HG03196 (cell line): ENCODE data around the gene RAMACL.
"Not testable (repeated sequence)": the region's sequence is repeated elsewhere in the genome, so short reads cannot be mapped to it uniquely, and the experiment has no call there.

Source experiments
- ATAC-seq: cut with Tn5 transposase; IDR thresholded peaks from one replicate; pipeline ENCODE4 v1.9.1; 2021; ENCODE audit not compliant: unreplicated experiment

Gene RAMACL

GRCh38 chr6:166597711-166598440 lies 11.4 kb upstream of the RAMACL start:
- no peak for ATAC-seq

DNA sequence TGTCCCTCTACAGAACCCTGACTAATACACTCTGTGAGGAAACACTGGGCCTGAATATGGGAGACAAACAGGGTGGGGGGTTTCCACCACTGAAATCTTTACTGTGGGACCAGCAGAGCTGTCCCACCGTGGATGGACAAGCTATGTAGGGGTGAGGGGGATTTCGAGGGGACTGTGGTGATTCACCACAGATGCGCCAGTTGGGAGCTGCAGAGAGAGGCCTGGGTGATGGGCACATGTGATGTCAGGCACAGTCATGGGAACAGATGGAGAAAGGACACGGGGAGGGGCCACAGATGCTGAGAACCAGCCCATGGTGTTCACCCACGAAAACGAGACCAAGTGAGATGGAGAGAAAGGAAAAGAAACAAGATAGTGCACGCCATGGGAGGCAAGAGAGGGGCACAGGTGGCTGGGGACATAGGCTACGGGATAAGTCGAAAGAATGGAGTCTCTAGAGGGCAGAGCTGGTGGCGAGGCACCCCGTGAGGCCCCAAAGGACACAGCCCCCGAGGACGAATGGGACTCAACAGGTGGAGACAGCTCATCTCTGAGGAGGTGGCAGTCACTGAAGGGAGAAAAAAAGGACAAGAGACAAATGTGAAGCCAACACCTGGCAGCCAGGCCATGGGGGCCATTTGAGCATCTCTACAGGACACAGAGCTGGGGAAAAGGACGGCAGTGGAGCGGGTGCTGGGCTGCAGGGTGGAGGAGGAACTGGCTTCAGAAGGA lies 10.5 kb upstream of the RAMACL start:
- no peak for ATAC-seq

DNA sequence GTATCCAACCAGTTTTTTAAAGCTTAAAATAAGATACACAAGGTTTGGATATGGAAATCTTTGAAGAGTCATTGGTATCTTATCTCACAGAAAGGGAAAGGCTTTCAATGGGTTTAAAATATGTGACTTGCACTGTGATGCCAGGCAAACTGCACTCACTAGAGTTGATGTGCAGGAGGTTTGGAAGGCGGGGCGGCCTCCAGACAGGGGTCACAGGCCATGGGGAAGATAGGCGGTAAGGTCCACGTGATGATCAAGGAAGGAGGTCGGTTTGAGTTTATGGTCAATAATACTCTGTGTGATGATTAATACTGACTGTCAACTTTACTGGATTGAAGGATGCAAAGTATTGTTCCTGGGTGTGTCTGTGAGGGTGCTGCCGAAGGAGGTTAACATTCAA lies 9.5 kb upstream of the RAMACL start:
- no peak for ATAC-seq

- ATAC-seq, result no peak
Measured at GRCh38 chr6:166595061-166595780, 8.7 kb upstream of the RAMACL start.

DNA sequence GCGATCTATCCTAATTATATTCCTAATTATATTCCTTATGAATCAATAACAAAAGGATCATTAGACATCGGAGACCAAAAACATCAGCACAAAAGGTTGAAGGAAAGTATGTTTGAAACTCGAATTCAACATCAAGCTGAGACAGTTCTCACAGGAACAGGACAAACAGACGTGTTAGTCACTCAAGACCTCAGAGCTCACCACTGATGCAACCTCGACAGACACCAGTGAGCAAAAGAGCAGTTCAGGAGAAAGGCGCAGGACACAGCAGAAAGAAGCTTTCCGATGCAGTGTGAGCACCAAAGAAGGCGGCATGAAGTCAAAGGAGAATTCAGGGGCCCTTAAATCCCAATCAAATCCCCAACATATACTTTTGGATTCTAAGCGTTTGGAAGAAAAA lies 6.3 kb upstream of the RAMACL start:
- no peak for ATAC-seq

DNA sequence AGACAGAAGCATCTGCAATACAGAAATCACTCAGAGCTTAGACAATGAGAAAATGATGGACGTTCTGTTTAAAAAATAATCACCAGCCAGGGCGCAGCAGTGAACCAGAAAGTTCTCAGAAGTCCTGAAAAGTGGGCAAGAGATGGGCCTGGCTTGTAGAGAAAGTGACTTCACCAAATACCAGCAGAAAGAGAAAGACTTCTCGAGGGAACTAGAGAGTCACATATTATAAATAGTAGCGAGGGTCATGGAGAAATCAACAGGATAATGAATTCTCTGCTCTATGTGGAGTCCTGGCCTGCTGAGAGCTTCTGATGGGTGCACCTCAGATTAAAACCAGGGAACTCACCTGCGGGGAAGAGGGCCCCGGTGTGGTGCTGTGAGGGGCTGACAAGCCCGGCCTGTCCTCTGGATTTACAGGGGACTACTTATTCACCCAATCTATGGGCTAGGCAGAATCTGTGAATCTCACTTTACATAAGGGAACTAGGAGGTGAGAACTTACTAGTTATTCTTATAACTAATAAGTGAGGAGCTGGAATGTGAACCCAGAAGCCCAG lies 5.6 kb upstream of the RAMACL start:
- no peak for ATAC-seq

DNA sequence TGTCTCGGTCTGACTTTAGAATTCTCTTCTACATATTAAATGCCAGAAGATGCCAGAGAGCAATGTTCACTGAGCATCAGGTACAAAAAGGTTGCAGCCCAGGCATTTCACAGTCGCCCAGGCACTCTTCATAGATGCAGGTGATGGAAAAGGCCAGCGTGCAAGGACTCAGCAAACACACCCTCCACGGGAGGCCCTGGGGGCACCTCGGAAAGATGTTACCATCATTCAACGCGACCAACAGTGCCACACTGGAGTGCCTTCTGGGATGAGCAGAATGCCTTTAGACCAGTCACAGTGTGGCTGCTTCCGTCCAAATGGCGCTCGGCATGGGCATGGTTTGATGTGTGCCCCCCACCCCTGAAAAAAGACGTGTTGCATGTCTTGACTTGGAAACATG lies 4.5 kb upstream of the RAMACL start:
- no peak for ATAC-seq

DNA sequence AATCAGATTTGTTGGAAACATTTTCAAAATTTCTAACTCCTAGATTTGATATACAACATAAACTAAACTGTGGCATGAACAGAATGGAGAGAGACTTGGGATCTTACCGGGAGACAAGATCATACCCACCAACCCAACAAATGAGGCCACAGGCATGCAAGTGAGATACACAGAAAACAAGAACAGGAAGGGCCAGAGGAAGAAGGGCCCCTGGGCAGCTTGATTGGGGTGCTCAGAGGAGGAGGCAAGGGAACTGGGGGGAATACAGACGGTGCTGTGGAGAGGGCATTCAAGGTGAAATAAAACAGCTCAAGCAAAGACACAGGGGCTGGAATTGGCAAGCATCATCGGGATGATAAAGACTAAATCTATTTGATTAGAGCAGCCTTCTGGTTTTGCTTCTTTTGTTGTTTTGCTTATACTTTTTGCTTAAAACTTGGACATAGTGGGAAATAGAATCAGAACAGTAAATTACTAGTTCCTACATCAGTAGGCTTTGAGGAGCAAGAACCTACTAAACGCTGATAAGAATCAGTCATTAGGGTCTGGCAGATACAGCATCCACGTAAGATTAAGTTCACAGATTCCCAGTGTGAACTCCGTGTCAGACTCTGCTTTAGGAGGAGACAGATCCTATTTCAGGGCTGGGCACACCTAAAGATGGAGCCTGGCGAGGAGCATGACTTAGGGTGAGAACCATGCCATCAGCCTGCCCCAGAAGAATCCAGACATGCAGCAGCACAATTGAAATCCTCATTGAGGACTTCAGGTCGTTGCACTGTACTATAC lies 3.5 kb upstream of the RAMACL start:
- no peak for ATAC-seq

- ATAC-seq, result peak; percentile 29
Measured at GRCh38 chr6:166589337-166589731, 2.9 kb upstream of the RAMACL start.

GRCh38 chr6:166588691-166589336 lies 2.3 kb upstream of the RAMACL start:
- ATAC-seq, result peak; percentile 31

DNA sequence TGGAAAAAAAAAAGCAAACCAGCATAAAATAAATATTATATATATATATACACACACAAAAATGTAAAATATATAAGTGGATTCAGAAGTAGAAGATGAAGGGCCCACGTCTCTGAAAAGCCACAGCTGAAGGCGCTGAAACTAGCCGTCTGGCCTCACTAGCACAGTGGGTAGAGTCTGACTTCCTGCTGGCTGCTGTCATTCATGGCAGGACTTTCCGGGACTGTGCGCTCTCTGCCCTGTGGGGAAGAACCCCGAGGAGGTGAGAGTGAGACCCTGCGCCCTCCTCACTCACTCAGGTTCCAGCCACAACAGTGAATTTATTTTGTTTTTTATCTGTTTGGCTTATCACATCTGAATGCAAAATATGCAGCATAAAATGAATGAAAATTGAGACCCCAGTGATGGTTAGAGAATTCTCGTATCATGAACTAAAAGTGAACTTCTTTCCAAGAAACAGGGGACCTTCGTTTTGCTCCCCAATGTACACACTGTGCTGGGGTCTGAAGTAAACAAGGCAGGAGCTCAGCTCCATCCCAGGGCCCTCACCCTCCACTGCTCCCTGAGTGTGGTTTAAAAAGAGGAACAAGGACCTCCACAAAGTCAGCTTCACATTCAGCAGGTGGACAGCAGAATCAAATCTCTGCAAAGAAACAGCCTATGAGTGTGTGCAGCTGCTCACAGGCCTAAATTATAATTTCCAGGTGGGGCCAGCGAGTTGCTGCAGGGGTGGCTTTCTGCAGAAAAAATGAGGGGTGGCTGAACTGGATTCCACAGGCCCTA lies 1.3 kb upstream of the RAMACL start:
- peak; percentile 66 for ATAC-seq

DNA sequence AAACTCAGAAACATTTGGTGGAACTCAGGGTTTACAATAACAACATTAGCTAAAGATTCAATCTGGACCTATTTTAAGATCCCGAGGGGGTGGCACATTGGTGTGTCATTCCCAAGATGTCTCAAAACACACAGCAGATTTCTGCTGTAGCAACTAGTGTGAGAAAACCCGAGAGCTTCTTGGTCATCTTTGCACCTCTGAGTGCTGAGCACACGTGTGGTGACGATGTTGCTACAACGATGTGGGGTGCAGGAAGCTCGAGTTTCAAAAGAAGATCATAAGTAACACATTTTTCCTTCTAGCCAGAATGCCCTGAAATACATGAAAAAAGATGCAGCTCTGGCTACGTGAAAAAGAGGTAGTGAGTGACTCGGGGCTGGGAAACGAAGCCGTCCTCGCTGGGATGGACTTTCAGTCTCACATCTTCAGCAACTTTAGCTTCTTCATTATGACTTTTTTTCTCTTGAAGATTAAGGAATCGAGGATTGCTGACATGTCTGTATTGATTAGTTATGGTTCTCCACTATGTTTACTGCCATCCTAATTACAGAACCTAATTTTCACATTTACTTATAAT lies 1.5 kb downstream of the RAMACL start:
- ATAC-seq, result no peak

- ATAC-seq, result no peak
Measured at GRCh38 chr6:166584155-166584554, 2.3 kb downstream of the RAMACL start.

DNA sequence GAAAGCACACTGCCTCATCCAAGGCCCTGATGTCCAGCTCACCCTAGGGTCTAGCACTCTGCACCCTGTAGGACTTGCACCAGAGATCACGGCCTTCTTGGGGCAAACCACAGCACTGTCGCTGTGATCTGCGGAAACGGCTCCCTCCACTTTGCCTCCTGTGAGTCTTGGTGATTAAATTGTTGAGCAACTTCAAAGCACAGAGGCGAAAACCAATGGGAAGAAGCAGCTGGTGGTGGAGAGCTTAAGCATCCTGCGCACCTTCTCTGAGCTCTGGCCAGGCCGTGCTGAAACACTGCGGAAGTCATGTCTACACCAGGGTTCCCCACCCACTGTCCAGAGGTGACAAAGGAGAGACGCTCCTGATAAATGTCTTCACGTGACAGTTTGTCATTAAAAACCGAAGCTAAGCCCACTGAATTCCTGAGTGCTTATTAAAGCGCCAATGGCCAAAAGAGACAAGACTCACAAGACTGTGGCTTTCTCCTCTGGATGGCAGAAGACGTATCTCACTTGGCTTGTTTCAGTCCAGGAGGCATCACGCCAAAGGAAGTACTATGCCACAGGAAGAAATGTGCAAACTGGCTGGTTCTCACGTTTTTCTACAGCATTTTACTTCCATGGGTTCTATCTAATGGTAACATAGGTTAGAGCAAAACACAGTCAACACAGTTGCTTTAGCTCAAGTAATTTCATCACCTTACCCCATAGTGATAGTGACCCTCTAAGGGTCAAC lies 3.1 kb downstream of the RAMACL start:
- no peak for ATAC-seq

GRCh38 chr6:166582258-166582657 lies 4.2 kb downstream of the RAMACL start:
- ATAC-seq, result no peak

GRCh38 chr6:166581801-166582200 lies 4.7 kb downstream of the RAMACL start:
- not testable (repeated sequence) for ATAC-seq

GRCh38 chr6:166581091-166581511 lies 5.4 kb downstream of the RAMACL start:
- ATAC-seq, result no peak
